Panc1 (cell line): ENCODE measurements around the gene PROM2.

Experiments used
- POLR2AphosphoS5 ChIP-seq: IDR thresholded peaks from 2 replicates; pipeline ENCODE4 v1.6.1; 2012; ENCODE audit warnings: mild to moderate bottlenecking, low read depth, low read length, moderate library complexity
- SIN3A ChIP-seq: IDR thresholded peaks from 2 replicates; pipeline ENCODE4 v1.6.1; 2012; ENCODE audit warnings: low read depth, mild to moderate bottlenecking, low read length, moderate library complexity, borderline replicate concordance; ENCODE audit not compliant: insufficient read depth
- TF ChIP-seq, protein P1 (sequence below): fragments of 450-650 bp; IDR thresholded peaks from 2 replicates; pipeline ENCODE4 v1.5.1; 2017; ENCODE audit warnings: mild to moderate bottlenecking
- TF ChIP-seq, protein P2 (sequence below), 2 experiments: IDR thresholded peaks; 2 replicates each; pipeline ENCODE4 v1.6.1; 2011 to 2012; ENCODE audit warnings: low read depth in 2 of 2, control low read depth in 1 of 2, low read length in 1 of 2, mild to moderate bottlenecking in 1 of 2, moderate library complexity in 1 of 2; ENCODE audit not compliant: insufficient read depth in 1 of 2

DNA sequence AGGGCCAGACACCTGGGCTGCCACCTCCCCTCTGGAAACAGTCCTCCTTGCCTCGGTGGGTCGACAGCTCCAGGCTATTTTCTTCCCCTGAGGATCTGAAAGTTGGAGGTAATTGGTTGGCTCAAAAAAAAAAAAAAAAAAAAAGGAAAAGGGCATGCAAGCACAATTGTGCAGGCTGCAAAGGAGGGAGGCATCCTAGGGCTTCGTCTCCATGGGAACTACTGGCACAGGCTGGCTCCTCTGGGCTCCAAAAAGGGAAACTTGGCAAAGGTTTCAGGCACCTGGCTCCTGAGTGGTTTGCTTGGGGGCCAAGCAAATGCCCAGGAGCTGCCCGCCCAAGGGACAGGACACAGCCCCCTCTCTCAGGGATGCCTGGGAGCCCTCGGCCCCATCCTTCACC is 21.8 kb downstream of the PROM2 start:
- TF ChIP-seq, protein P1, sequence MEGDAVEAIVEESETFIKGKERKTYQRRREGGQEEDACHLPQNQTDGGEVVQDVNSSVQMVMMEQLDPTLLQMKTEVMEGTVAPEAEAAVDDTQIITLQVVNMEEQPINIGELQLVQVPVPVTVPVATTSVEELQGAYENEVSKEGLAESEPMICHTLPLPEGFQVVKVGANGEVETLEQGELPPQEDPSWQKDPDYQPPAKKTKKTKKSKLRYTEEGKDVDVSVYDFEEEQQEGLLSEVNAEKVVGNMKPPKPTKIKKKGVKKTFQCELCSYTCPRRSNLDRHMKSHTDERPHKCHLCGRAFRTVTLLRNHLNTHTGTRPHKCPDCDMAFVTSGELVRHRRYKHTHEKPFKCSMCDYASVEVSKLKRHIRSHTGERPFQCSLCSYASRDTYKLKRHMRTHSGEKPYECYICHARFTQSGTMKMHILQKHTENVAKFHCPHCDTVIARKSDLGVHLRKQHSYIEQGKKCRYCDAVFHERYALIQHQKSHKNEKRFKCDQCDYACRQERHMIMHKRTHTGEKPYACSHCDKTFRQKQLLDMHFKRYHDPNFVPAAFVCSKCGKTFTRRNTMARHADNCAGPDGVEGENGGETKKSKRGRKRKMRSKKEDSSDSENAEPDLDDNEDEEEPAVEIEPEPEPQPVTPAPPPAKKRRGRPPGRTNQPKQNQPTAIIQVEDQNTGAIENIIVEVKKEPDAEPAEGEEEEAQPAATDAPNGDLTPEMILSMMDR: no peak
- TF ChIP-seq, protein P2, sequence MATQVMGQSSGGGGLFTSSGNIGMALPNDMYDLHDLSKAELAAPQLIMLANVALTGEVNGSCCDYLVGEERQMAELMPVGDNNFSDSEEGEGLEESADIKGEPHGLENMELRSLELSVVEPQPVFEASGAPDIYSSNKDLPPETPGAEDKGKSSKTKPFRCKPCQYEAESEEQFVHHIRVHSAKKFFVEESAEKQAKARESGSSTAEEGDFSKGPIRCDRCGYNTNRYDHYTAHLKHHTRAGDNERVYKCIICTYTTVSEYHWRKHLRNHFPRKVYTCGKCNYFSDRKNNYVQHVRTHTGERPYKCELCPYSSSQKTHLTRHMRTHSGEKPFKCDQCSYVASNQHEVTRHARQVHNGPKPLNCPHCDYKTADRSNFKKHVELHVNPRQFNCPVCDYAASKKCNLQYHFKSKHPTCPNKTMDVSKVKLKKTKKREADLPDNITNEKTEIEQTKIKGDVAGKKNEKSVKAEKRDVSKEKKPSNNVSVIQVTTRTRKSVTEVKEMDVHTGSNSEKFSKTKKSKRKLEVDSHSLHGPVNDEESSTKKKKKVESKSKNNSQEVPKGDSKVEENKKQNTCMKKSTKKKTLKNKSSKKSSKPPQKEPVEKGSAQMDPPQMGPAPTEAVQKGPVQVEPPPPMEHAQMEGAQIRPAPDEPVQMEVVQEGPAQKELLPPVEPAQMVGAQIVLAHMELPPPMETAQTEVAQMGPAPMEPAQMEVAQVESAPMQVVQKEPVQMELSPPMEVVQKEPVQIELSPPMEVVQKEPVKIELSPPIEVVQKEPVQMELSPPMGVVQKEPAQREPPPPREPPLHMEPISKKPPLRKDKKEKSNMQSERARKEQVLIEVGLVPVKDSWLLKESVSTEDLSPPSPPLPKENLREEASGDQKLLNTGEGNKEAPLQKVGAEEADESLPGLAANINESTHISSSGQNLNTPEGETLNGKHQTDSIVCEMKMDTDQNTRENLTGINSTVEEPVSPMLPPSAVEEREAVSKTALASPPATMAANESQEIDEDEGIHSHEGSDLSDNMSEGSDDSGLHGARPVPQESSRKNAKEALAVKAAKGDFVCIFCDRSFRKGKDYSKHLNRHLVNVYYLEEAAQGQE (IDR thresholded peaks at IDR 0.05; ENCODE audit: insufficient read depth in 1 of 2, low read depth in 2 of 2, low read length in 1 of 2): no peak
- TF ChIP-seq POLR2AphosphoS5 (no peak), SIN3A (no peak)
